Ishikawa (cell line): Measurements from ENCODE around the gene KCNG4.

Experiments used
- CEBPB ChIP-seq: IDR thresholded peaks from 2 replicates; pipeline ENCODE4 v1.6.1; 2012
- CREB1 ChIP-seq: IDR thresholded peaks from 2 replicates; pipeline ENCODE4 v1.6.1; 2012; ENCODE audit warnings: low read depth
- EGR1 ChIP-seq: IDR thresholded peaks from 2 replicates; pipeline ENCODE4 v1.6.1; 2012
- EP300 ChIP-seq: IDR thresholded peaks from 2 replicates; pipeline ENCODE4 v1.6.1; 2012; ENCODE audit warnings: borderline replicate concordance
- FOXM1 ChIP-seq: IDR thresholded peaks from 2 replicates; pipeline ENCODE4 v1.6.1; 2012; ENCODE audit warnings: low read depth, borderline replicate concordance
- NFIC ChIP-seq: IDR thresholded peaks from 2 replicates; pipeline ENCODE4 v1.6.1; 2012
- RAD21 ChIP-seq: IDR thresholded peaks from 2 replicates; pipeline ENCODE4 v1.6.1; 2012; ENCODE audit warnings: low read depth
- TAF1 ChIP-seq: IDR thresholded peaks from 2 replicates; pipeline ENCODE4 v1.6.1; 2012; ENCODE audit warnings: low read depth, mild to moderate bottlenecking
- TCF12 ChIP-seq: IDR thresholded peaks from 2 replicates; pipeline ENCODE4 v1.6.1; 2012; ENCODE audit warnings: low read depth
- TEAD4 ChIP-seq: IDR thresholded peaks from 2 replicates; pipeline ENCODE4 v1.6.1; 2012
- YY1 ChIP-seq: IDR thresholded peaks from 2 replicates; pipeline ENCODE4 v1.6.1; 2012; ENCODE audit warnings: low read depth
- ZBTB7A ChIP-seq: IDR thresholded peaks from 2 replicates; pipeline ENCODE4 v1.6.1; 2012; ENCODE audit warnings: low read depth
- TF ChIP-seq, protein P1 (sequence below): IDR thresholded peaks from 2 replicates; pipeline ENCODE4 v1.6.1; 2012; ENCODE audit warnings: low read depth, mild to moderate bottlenecking
- TF ChIP-seq, protein P2 (sequence below): IDR thresholded peaks from 2 replicates; pipeline ENCODE4 v1.6.1; 2012
- TF ChIP-seq, protein P3 (sequence below): IDR thresholded peaks from 2 replicates; pipeline ENCODE4 v1.6.1; 2012

KCNG4 gene

DNA sequence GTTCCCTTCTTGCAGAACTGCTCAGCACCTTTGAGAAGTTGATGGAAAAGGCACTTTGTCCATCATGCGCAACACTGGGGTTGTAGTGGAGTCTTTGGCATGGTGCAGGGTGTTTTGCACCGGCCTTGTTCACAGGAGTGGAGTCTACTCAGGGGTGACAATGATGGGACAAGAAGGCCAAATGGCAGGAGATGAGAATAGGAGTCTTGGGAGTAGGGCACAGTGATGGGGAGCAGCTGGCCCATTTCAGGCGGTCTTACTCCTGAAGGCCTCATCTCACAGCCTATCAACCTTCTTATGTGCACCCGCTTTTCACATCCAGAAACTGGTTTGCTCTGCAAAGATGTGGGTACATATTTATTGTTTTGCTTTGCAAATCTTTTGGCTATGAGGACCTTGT lies 13.4 kb upstream of the KCNG4 start:
- TF ChIP-seq TAF1 (no peak), FOXM1 (no peak), EGR1 (no peak)

DNA sequence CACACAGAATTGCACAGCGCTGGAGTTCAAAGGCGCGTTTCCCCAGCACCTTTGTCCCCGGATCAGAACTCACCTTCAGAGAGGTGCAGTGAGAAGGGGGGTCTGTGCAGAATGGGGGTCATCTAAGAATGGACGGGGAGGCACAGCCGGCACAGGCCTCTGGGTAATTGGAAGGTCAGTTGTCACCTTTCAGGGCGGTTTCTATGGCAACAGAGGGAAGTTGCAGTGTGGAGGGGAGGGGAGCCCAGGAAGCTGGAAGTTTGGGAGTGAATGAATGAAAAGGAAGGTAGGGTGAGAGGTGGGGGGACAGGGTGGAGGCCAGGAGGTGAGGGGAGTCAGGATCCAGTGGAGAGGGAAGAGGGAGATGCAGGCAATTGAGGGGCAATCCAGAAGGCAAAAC lies 12.4 kb upstream of the KCNG4 start:
- TF ChIP-seq TCF12, result no peak
- TF ChIP-seq CREB1, result no peak
- no peak for TF ChIP-seq TEAD4
- TF ChIP-seq YY1, result no peak
- no peak for TF ChIP-seq CEBPB
- TF ChIP-seq, protein P1, sequence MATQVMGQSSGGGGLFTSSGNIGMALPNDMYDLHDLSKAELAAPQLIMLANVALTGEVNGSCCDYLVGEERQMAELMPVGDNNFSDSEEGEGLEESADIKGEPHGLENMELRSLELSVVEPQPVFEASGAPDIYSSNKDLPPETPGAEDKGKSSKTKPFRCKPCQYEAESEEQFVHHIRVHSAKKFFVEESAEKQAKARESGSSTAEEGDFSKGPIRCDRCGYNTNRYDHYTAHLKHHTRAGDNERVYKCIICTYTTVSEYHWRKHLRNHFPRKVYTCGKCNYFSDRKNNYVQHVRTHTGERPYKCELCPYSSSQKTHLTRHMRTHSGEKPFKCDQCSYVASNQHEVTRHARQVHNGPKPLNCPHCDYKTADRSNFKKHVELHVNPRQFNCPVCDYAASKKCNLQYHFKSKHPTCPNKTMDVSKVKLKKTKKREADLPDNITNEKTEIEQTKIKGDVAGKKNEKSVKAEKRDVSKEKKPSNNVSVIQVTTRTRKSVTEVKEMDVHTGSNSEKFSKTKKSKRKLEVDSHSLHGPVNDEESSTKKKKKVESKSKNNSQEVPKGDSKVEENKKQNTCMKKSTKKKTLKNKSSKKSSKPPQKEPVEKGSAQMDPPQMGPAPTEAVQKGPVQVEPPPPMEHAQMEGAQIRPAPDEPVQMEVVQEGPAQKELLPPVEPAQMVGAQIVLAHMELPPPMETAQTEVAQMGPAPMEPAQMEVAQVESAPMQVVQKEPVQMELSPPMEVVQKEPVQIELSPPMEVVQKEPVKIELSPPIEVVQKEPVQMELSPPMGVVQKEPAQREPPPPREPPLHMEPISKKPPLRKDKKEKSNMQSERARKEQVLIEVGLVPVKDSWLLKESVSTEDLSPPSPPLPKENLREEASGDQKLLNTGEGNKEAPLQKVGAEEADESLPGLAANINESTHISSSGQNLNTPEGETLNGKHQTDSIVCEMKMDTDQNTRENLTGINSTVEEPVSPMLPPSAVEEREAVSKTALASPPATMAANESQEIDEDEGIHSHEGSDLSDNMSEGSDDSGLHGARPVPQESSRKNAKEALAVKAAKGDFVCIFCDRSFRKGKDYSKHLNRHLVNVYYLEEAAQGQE, result no peak
- TF ChIP-seq, protein P2, sequence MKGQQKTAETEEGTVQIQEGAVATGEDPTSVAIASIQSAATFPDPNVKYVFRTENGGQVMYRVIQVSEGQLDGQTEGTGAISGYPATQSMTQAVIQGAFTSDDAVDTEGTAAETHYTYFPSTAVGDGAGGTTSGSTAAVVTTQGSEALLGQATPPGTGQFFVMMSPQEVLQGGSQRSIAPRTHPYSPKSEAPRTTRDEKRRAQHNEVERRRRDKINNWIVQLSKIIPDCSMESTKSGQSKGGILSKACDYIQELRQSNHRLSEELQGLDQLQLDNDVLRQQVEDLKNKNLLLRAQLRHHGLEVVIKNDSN, result no peak
- TF ChIP-seq, protein P3, sequence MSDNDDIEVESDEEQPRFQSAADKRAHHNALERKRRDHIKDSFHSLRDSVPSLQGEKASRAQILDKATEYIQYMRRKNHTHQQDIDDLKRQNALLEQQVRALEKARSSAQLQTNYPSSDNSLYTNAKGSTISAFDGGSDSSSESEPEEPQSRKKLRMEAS, result no peak

DNA sequence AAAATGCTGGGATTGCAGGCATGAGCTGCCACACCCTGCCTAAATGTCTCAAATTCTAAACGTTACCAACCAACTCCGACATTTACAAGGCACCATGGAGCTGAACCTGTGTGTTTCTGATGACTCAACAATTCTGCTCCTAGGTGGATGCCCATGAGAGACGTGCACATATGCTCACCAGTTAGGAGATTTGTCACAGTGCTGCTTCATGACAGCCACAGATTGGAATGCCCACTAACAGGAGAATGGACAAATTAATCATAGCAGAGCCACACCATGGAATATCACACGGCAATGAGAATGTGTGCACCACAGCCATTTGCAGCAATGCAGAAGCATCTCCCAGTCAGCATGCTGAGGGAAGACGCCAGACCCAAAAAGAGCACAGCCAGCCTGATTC lies 8.0 kb upstream of the KCNG4 start:
- TF ChIP-seq EGR1 (no peak), RAD21 (no peak), FOXM1 (no peak), TEAD4 (no peak), TAF1 (no peak), ZBTB7A (no peak), EP300 (no peak), TCF12 (no peak), YY1 (no peak), CREB1 (no peak), NFIC (no peak), CEBPB (no peak)
- TF ChIP-seq, protein P2, result no peak
- TF ChIP-seq, protein P1, result no peak
- TF ChIP-seq, protein P3, result no peak

DNA sequence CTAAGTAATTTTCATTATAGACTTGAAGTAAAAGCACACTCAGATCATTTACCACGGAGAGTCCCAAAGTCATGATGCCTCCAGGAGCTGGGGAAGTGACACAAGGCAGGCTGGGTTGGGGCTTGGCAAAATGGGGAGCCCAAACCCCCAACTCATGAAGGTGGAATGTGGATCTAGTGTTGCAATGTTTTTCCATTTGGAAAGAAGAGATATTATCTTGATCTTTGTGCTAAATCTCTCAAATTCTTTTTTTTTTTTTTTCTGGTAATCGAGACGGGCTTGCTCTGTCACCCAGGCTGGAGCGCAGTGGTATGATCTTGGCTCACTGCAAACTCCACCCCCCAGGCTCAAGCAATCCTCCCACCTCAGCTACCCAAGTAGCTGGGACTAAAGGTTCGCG lies 7.5 kb upstream of the KCNG4 start:
- TF ChIP-seq CREB1, result no peak
- no peak for TF ChIP-seq RAD21
- TF ChIP-seq, protein P1, result no peak
- TF ChIP-seq NFIC, result no peak
- no peak for TF ChIP-seq TCF12
- TF ChIP-seq, protein P2, result no peak
- TF ChIP-seq, protein P3, result no peak
- TF ChIP-seq TAF1, result no peak
- TF ChIP-seq EP300, result no peak
- no peak for TF ChIP-seq TEAD4
- TF ChIP-seq YY1, result no peak
- TF ChIP-seq EGR1, result no peak
